C4-2B (cell line): ENCODE data around the gene ATP2A2.

ENCODE experiments used
- ZFX ChIP-seq: fragments of 450-650 bp; IDR thresholded peaks from 2 replicates; pipeline ENCODE4 v1.6.1; 2017
- TF ChIP-seq, protein P1 (sequence below): fragments of 450-650 bp; conservative IDR thresholded peaks from 2 replicates; pipeline ENCODE4 v1.5.1; 2017; ENCODE audit warnings: mild to moderate bottlenecking

DNA sequence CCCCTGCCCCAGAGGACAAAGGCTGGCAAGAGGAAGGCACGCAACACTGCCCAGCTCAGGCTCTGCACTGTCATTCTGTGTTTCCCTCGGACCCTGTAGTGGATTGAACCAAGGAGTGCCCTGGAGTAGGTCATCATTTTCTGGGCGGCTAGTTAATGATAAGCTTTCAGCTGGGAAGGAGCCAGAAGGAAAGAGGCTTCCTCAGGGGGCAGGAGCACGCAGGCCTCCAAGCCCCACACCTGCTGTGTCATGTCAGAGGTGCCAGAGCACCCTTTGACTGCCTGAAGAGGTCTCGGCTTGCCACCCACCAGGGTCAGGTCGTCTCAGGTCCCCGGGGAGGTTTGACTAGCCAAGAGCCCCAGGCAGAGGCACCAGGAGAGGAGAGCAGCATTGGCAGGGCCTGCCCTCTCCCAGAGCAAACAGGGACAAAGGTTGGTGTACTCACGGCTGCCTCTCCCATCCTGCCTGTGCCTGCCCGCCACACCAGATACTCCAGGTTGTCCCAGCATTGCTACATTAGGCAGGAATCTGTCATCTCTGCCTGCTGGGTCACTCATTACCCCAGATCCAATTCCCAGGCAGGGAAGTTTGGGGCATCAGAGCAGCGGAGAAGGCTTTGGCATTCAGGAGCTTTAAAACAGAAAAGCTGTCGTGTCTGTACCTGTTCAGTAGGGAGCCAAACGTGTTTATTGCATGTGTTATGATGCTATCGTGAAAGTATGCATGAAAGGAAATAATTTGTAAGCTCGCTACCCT, 33.5 kb upstream of the ATP2A2 start:
- TF ChIP-seq, protein P1, sequence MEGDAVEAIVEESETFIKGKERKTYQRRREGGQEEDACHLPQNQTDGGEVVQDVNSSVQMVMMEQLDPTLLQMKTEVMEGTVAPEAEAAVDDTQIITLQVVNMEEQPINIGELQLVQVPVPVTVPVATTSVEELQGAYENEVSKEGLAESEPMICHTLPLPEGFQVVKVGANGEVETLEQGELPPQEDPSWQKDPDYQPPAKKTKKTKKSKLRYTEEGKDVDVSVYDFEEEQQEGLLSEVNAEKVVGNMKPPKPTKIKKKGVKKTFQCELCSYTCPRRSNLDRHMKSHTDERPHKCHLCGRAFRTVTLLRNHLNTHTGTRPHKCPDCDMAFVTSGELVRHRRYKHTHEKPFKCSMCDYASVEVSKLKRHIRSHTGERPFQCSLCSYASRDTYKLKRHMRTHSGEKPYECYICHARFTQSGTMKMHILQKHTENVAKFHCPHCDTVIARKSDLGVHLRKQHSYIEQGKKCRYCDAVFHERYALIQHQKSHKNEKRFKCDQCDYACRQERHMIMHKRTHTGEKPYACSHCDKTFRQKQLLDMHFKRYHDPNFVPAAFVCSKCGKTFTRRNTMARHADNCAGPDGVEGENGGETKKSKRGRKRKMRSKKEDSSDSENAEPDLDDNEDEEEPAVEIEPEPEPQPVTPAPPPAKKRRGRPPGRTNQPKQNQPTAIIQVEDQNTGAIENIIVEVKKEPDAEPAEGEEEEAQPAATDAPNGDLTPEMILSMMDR, result no peak
- TF ChIP-seq ZFX, result no peak
